Stimulated activated CD4-positive, alpha-beta T cell treated with anti-CD3 and anti-CD28 coated beads, Interleukin-4, amount 100 ng/mL, for 24 hours (primary cell): ENCODE measurements around the gene SDK1.

Source experiments
- DNase-seq: peaks from one replicate; pipeline ENCODE4 v3.0.0-alpha.2; 2020

The SDK1 gene

DNA sequence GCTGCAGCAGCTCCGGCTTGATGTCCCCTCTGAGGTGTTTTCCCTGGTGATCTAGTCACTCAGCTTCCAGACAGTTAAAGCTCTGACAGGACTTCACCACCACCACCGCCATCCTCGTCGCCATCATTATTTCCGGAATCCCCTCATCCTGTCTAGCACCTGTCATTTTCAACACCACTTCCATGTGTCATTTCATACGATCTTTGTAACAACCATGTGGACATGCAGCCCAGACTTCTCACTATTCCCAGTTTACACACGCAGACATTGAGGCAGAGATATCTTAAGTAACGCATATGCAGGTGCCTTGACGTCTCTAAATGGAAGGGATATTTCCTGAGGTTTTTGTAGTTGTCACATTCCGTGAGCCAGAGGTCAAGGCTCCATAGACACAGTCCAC, 850.5 kb downstream of the SDK1 start:
- DNase-seq = no peak

- no peak for DNase-seq
Measured at GRCh38 chr7:4151926-4152549, 851.0 kb downstream of the SDK1 start.

- no peak for DNase-seq
Measured at GRCh38 chr7:4154882-4155535, 854.0 kb downstream of the SDK1 start.

GRCh38 chr7:4156190-4156589, 855.1 kb downstream of the SDK1 start:
- DNase-seq = no peak

DNA sequence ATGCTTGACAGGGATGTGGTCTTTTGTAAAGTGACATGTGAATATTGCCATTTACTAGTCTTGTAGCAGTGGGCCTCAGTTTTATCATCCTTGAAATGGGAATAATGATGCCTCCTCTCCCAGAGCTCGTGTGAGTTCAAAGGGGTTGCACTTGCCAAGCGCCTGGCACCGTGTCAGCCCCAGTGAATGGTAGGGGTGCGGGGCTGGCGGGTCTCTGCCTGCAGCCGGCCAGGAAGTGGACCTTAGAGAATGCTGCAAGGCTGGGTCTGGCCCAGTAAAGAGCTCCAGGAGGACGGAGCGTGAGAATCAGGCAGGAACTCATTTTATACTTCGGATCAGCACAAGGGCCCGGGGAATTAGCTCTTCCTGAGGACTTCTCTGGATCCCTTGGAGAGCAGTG, 856.6 kb downstream of the SDK1 start:
- DNase-seq = no peak

DNA sequence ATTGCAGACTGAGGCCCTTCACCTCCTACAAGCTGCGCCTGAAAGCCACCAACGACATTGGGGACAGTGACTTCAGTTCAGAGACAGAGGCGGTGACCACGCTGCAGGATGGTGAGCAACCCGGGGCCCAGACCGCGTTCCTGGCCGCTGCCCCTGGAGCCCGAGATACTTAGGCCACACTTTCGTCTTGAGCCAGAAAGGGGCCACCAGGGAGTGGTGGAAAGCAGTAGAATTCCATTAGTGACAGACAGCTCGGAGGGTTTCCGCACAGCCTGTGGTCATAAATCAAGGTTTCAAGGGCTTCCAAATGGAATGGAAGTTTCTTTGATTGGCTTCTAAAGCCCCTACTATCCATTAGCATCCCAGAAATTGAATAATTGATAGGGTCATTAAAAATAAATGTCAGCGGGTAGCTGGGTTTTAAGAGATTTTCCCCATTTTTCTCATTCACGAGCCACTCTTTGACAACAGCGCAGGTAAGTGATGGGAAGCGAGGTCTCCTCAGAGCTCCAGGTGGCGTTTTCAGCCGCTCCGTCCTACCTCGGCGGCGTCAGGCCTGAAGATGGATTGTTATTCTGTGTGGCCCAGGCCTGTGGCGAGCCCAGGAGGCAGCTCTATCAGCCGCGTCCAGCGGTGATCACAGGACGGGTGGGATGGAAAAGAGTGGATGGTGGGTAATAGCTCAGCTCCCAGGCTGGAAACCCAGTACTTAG, 857.5 kb downstream of the SDK1 start:
- no peak for DNase-seq

- no peak for DNase-seq
Measured at GRCh38 chr7:4159154-4159501, 858.1 kb downstream of the SDK1 start.

GRCh38 chr7:4159761-4160554, 858.9 kb downstream of the SDK1 start:
- DNase-seq = no peak

- no peak for DNase-seq
Measured at GRCh38 chr7:4162884-4163564, 862.0 kb downstream of the SDK1 start.

GRCh38 chr7:4163565-4164203, 862.6 kb downstream of the SDK1 start:
- DNase-seq = no peak

DNA sequence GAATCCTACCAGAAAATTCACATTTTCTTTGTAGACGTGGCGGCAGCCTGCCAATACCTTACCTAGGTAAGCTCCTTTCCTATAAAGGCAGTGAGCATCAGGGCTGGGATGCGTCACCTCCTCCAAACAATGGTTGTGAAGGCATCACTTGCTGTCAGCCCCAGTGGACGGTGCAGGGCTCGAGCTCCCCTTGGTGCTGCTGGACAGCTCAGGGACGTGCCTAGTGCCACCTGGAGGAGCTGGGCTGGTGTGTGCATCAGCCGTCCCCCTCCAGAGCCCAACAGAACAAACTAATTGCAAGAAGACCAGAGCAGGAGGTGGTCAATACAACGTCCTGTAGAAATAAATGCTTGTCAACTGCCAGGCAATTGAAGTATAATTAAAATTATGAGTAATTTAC, 863.5 kb downstream of the SDK1 start:
- DNase-seq = no peak

- DNase-seq = no peak
Measured at GRCh38 chr7:4166340-4166739, 865.3 kb downstream of the SDK1 start.

DNA sequence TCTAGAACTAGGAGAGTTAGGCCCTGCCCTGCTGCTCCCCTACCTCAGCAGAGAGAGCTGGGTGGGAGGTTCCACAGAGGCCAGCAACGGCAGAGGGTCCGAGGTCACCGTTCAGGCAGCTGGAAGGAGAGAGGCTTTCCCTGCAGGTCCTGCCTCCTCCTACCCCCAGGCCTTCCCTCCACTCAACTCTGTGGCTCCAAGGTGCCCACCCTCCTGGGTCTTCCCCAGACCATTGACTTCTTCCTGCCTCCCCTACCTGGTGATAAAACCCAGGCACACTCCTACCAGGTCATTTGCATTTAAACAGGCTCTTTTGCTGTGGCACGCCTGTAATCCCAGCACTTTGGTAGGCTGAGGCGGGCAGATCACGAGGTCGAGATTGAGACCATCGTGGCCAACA, 865.8 kb downstream of the SDK1 start:
- no peak for DNase-seq

GRCh38 chr7:4167385-4167910, 866.4 kb downstream of the SDK1 start:
- no peak for DNase-seq

DNA sequence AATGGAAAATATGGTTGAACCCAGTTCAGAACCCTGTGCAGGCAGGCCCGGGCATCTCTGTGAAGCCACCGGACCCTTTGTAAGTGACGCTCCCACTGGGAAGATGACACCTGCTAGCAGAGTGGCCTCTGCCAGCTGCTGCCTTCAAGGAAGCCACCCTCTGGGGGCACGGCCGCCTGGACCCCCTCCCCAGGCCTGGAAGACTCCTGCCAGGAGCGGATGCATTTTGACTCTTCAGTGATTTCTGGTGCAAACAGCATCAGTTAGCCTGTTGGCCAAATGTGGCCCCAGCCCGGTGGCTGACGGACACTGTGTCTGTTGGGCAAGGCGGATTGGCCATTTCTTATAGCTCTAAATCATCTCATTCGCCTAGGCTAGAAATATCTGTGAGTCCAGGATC, 867.0 kb downstream of the SDK1 start:
- no peak for DNase-seq

DNA sequence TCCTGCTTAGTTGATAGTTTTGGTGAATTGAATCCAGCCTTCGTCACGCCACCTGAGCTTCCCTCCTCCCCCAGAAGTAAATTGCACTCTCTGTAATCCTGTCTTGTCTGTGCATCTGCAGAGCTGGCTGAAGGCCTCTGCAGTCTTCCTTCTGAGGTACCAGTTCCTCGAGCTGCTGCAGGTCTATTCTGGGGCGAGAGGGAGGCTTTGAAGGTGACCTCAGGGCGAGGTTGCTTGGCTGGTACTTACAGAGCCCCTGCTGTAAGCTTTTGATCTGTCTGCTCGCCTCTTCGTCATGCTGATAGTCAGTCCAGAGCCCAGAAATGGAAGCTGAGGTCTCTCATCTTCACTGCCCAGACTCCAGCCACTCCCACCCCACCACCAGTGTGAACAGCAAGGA, 867.5 kb downstream of the SDK1 start:
- DNase-seq = no peak

GRCh38 chr7:4169455-4169854, 868.4 kb downstream of the SDK1 start:
- no peak for DNase-seq

- DNase-seq = no peak
Measured at GRCh38 chr7:4170997-4171786, 870.1 kb downstream of the SDK1 start.

- no peak for DNase-seq
Measured at GRCh38 chr7:4172883-4173282, 871.8 kb downstream of the SDK1 start.

GRCh38 chr7:4173615-4174014, 872.6 kb downstream of the SDK1 start:
- DNase-seq = no peak

- DNase-seq = no peak
Measured at GRCh38 chr7:4174016-4174415, 873.0 kb downstream of the SDK1 start.
